Body of pancreas (tissue), 4 donors: Measurements from ENCODE around the gene AK2. TPM values are rescaled to one million over a fixed set of nuclear protein-coding genes. Genes with fewer than 3 reads are reported as not detected.

Experiments used
- ATAC-seq: fragments of 150-250 bp; one replicate; pipeline ENCODE4 v1.9.1; 2016
- DNase-seq, 4 donors: peaks; one replicate each; pipeline ENCODE4 v3.0.0-alpha.2; 2019
- H3K27ac ChIP-seq, 4 donors: fragments of 200-600 bp; sonication (generic); 1 replicate in 3 of 4; 2 replicates in 1 of 4; pipeline versions ENCODE4 v1.5.1 to v1.6.1; 2016 to 2019; ENCODE audit warnings: mild to moderate bottlenecking in 1 of 4, mixed read lengths in 1 of 4, moderate library complexity in 1 of 4
- H3K27me3 ChIP-seq, 2 donors: fragments of 200-600 bp; sonication (generic); one replicate each; pipeline ENCODE4 v1.6.0; 2016; ENCODE audit warnings: mild to moderate bottlenecking in 1 of 2
- H3K36me3 ChIP-seq, 2 donors: fragments of 200-600 bp; sonication (generic); replicated peaks in 1 of 2; 2 replicates each; pipeline ENCODE4 v1.5.1; 2016; ENCODE audit warnings: low read depth in 2 of 2; ENCODE audit not compliant: insufficient read depth in 1 of 2
- H3K4me1 ChIP-seq: fragments of 200-600 bp; sonication (generic); one replicate; pipeline ENCODE4 v1.6.0; 2016
- H3K4me3 ChIP-seq, 2 donors: fragments of 200-600 bp; sonication (generic); 1 replicate in 1 of 2; 2 replicates in 1 of 2; pipeline ENCODE4 v1.5.1; 2016 to 2019
- H3K9me3 ChIP-seq, 3 donors: fragments of 200-600 bp; sonication (generic); 1 replicate in 2 of 3; 2 replicates in 1 of 3; pipeline ENCODE4 v1.5.1; 2016
- POLR2A ChIP-seq, 3 donors: fragments of 450-650 bp; IDR thresholded peaks; one replicate each; pipeline ENCODE4 v1.6.1; 2016; ENCODE audit warnings: antibody characterized with exemption in 3 of 3, mild to moderate bottlenecking in 2 of 3
- WGBS, 2 donors: methylation state at CpG; one replicate each; pipeline ENCODE4 v1.1.5; 2017; 5-methylcytosine and 5-hydroxymethylcytosine counted together
- intact Hi-C: fragments of 100-400 bp; cut with DNase I; formaldehyde crosslinking; loops from one replicate; pipeline ENCODE4 v1.15.1; 2023
- total RNA-seq, 2 donors: library from RNA; depleted of rRNA; stranded (reverse); fragments of >200 nt; gene quantifications; one replicate each; pipeline ENCODE4 v1.1.0, GENCODE V29; 2016
- TF ChIP-seq, protein P1 (sequence below), 7 experiments: fragments of 450-650 bp in 4 of 7; fragments of 200-600 bp in 3 of 7; sonication (generic) in 3 of 7; IDR thresholded peaks; one replicate each; pipeline ENCODE4 v1.5.1; 2016 to 2019; ENCODE audit warnings: antibody characterized with exemption in 7 of 7

AK2 gene
- 100 to 1,000 TPM in 1 of 2 donors, 10 to 100 TPM in 1; 76.8 to 533 TPM for total RNA-seq

DNA sequence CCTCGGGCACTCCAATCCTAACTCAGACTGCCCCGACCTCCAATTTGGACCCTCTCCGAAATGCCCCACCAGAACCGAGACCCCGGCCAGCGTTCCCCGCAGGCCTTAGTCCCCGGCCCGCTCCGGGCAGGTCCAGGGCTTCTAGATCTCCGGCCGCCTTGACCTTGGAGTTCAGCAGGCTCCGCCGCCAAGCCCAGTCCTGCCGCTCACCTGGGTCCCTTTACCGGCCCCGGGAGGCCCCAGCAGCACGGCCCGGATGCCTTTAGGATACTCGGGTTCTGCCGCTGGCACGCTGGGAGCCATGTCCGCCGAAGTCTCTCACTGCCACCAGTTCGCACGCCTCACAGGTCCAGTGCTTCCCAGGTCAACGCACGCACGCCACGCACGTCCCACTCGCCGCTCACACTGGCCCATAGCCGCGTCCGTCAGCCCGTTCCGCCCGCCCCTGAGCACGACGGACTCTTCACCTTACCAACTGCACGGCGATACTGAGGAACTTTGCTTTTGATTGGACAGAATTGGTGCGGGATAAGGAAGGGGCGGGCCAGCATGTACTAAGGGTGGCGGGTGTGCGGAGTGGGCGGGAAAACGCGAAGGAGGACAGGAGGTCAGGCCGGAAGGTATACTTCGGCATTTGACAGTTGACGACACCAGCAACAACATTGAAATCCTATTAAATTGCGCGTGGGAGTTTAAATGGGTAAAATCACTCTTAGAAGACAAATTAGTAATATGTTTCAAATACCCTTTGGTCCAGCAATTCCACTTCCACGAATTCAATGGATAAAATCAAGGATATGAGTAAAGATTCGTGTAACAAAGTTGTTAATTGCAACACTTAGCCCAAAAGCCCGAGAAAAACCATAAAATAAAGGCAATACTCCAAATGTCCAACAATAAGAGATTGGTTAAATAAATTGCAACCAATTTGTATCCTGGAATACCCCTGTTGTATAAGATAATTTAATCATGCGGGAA, at the start of gene AK2:
TSS of gene AK2 (minus strand) at position 358 of the 978 bp plus-strand sequence. CDS start at position 303, 55 bp downstream.
- DNase-seq (peak; percentile 96 to 98 (median 97)), ATAC-seq (peak; percentile 100)
- no peaks in the 10 kb centered on the region for H3K9me3 ChIP-seq
- no peaks in the 10 kb centered on the region for H3K27me3 ChIP-seq
- H3K36me3 ChIP-seq = no peaks in the 10 kb centered on the region
- peak within 1 kb of the TSS; percentile 55 to 78 for H3K4me3 ChIP-seq
- intact Hi-C loops = no loop called here
- 4 to 9% methylated on average over 23 to 59 of the region's 59 CpGs for WGBS, 2 donors
- TF ChIP-seq POLR2A (IDR thresholded peaks at IDR 0.05) = peak; percentile 39 to 87 (median 82)
- TF ChIP-seq, protein P1, sequence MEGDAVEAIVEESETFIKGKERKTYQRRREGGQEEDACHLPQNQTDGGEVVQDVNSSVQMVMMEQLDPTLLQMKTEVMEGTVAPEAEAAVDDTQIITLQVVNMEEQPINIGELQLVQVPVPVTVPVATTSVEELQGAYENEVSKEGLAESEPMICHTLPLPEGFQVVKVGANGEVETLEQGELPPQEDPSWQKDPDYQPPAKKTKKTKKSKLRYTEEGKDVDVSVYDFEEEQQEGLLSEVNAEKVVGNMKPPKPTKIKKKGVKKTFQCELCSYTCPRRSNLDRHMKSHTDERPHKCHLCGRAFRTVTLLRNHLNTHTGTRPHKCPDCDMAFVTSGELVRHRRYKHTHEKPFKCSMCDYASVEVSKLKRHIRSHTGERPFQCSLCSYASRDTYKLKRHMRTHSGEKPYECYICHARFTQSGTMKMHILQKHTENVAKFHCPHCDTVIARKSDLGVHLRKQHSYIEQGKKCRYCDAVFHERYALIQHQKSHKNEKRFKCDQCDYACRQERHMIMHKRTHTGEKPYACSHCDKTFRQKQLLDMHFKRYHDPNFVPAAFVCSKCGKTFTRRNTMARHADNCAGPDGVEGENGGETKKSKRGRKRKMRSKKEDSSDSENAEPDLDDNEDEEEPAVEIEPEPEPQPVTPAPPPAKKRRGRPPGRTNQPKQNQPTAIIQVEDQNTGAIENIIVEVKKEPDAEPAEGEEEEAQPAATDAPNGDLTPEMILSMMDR (IDR thresholded peaks at IDR 0.05) = peak in 1 of 7 experiments; percentile 1
- peak within 1 kb of the TSS; percentile 22 to 88 (median 64) for H3K27ac ChIP-seq
- H3K4me1 ChIP-seq = peaks cover 35% of the 10 kb centered on the region

DNA sequence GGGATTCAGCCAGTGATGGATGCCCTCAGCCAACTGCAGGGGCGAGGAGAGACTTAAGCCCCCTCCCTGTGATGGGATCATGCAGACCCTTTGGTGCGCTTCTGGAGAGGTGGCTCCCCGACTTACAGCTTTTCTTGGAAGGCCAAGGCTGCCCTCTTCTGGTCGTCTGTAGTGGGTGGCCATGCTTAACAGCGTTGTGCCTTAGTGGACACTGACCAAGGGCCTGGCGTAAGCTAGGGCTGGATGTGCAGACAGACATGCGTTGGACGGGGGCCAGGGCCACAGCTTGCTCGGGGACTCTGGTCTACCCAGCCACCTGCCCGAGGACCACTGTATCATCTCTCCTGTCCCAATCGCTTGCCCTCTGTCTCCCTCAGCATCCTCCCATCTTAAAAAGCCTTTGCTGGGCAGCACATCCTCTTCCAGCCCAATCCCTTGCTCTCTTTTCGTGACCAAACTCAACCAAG, 49.7 kb upstream of the AK2 start:
- Histone ChIP-seq H3K4me3 (no peak overlapping the region), H3K27me3 (no peaks in the 10 kb centered on the region), H3K36me3 (no peaks in the 10 kb centered on the region), H3K4me1 (peaks cover 9% of the 10 kb centered on the region), H3K9me3 (no peaks in the 10 kb centered on the region), H3K27ac (no peak overlapping the region)
- intact Hi-C loops = no loop called here
- DNase-seq (peak; percentile 71 to 81 (median 76)), ATAC-seq (peak; percentile 74)
- TF ChIP-seq, protein P1 (IDR thresholded peaks at IDR 0.05) = peak; percentile 17 to 71 (median 60)
- TF ChIP-seq POLR2A (IDR thresholded peaks at IDR 0.05) = no peak
- WGBS, 2 donors = 31 to 35% methylated on average over 8 to 12 of the region's 12 CpGs

DNA sequence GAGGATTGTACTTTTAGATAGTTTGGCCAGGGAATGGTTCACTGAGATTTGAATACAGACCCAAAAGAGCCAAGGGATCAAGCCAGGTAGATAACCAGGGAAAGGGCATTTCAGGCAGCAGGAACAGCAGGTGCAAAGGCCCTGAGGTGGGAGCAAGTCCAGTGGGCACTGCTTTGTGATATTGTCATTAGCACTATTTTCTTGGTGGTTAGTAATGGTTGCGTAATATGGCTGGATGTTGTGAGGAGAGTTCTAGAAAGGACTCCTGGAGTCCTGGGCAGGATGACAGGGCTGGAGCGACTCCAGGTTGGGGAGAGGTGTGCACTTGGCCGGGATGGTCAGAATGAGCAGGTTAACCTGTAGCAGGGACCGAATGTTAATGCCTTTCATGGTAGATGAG, 48.6 kb upstream of the AK2 start:
- 77 to 81% methylated on average over 4 of the region's 4 CpGs for WGBS, 2 donors
- H3K27ac ChIP-seq = no peak overlapping the region
- intact Hi-C loops = no loop called here
- peaks cover 16% of the 10 kb centered on the region for H3K4me1 ChIP-seq
- DNase-seq (no peak), ATAC-seq (no peak)
- TF ChIP-seq, protein P1 (IDR thresholded peaks at IDR 0.05) = no peak
- no peak for TF ChIP-seq POLR2A (IDR thresholded peaks at IDR 0.05)
- no peaks in the 10 kb centered on the region for H3K9me3 ChIP-seq
- H3K4me3 ChIP-seq = no peak overlapping the region
- H3K27me3 ChIP-seq = no peaks in the 10 kb centered on the region
- no peaks in the 10 kb centered on the region for H3K36me3 ChIP-seq

DNA sequence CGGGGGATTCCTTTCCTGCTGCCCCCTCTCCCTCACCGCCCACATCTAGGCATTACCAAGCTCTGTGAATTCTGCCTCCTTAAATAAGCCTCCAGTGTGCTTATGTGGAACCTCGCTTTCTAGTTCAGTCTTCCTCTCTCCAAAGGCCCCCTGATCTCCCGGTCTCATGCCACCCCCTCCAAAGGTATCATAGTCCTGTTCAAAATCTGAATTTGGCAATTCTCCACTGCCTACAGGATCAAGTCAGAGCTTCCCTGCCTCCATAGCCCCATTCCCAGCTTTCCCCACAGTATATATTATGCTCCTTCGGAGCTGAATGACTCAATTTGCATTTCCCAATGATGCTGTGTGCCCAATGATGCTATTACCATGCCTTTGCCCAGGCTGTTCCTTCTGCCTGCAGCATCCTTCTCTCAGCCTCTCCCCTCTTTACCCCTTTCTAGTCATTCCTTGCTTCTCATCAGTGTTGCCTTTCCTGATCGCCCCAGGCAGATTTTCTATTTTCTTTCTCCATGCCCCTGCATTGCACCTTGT, 46.0 kb upstream of the AK2 start:
- no peak overlapping the region for H3K4me3 ChIP-seq
- 83 to 88% methylated on average over 6 of the region's 6 CpGs for WGBS, 2 donors
- H3K9me3 ChIP-seq = no peaks in the 10 kb centered on the region
- DNase-seq (no peak), ATAC-seq (no peak)
- intact Hi-C loops = no loop called here
- TF ChIP-seq, protein P1 (IDR thresholded peaks at IDR 0.05) = no peak
- TF ChIP-seq POLR2A (IDR thresholded peaks at IDR 0.05) = no peak
- peaks cover 19% of the 10 kb centered on the region for H3K4me1 ChIP-seq
- no peak overlapping the region for H3K27ac ChIP-seq
- no peaks in the 10 kb centered on the region for H3K36me3 ChIP-seq
- no peaks in the 10 kb centered on the region for H3K27me3 ChIP-seq
